H1 (cell line): ENCODE results near the gene SMIM13. TPM values are rescaled to one million over a fixed set of nuclear protein-coding genes. Genes with fewer than 3 reads are reported as not detected.

ENCODE experiments used
- CTCF ChIA-PET: fragments of 300-600 bp; sonication (Branson Sonifier 250); formaldehyde crosslinking; loops from one replicate; lab custom pipeline; 2021; ENCODE audit not compliant: partially characterized antibody; lab: Charles Lee
- POLR2A ChIA-PET: fragments of 300-600 bp; sonication (Branson Sonifier 250); formaldehyde crosslinking; loops from one replicate; lab custom pipeline; 2021; ENCODE audit warnings: inconsistent platforms; ENCODE audit not compliant: partially characterized antibody; lab: Charles Lee
- DNase-seq, 2 experiments: peaks; one replicate each; pipeline versions ENCODE4 v3.0.0 to v3.0.0-alpha.2; 2010 to 2022; ENCODE audit warnings: low spot score in 2 of 2, low read depth in 1 of 2, mixed read lengths in 1 of 2
- FAIRE-seq: peaks from 2 replicates; lab custom pipeline; 2011; peaks lifted over from hg19 to GRCh38; lab: Jason Lieb, UNC
- H2AFZ ChIP-seq: 2 replicates; pipeline ENCODE4 v1.8.1; 2012; ENCODE audit warnings: low read length, inconsistent platforms
- H2AK5ac ChIP-seq: 2 replicates; pipeline ENCODE4 v1.6.1; 2013; ENCODE audit warnings: low read depth, low read length
- H2BK120ac ChIP-seq: replicated peaks from 2 replicates; pipeline ENCODE3; 2013; ENCODE audit warnings: low read depth, low read length, inconsistent platforms
- H2BK12ac ChIP-seq: 2 replicates; pipeline ENCODE4 v1.6.1; 2013; ENCODE audit warnings: low read depth, low read length
- H2BK15ac ChIP-seq: 2 replicates; pipeline ENCODE4 v1.6.1; 2013; ENCODE audit warnings: low read length
- H2BK20ac ChIP-seq: 2 replicates; pipeline ENCODE4 v1.6.1; 2013; ENCODE audit warnings: low read length
- H2BK5ac ChIP-seq: 2 replicates; pipeline ENCODE4 v1.6.1; 2013; ENCODE audit warnings: low read depth, low read length
- H3K14ac ChIP-seq: 2 replicates; pipeline ENCODE4 v1.6.1; 2013; ENCODE audit warnings: inconsistent platforms; ENCODE audit not compliant: insufficient read length
- H3K18ac ChIP-seq: 2 replicates; pipeline ENCODE4 v1.6.1; 2013; ENCODE audit warnings: low read length; ENCODE audit errors: extremely low read depth
- H3K23ac ChIP-seq: 2 replicates; pipeline ENCODE4 v1.6.1; 2013; ENCODE audit warnings: inconsistent platforms; ENCODE audit not compliant: insufficient read length
- H3K23me2 ChIP-seq: 2 replicates; pipeline ENCODE4 v1.6.1; 2013; ENCODE audit warnings: low read depth, low read length
- H3K27ac ChIP-seq: 2 replicates; pipeline ENCODE4 v1.6.1; 2011; ENCODE audit warnings: low read depth, low read length, inconsistent platforms
- H3K27me3 ChIP-seq, 4 experiments: replicated peaks in 1 of 4; 1 replicate in 1 of 4; 2 replicates in 3 of 4; pipeline versions ENCODE4 v1.6.1 to v1.8.1; 2011 to 2013; ENCODE audit warnings: low read length in 3 of 4, mild to moderate bottlenecking in 3 of 4, inconsistent platforms in 2 of 4, mixed read lengths in 2 of 4, moderate library complexity in 1 of 4; ENCODE audit not compliant: control insufficient read depth in 3 of 4, insufficient read depth in 3 of 4; ENCODE audit errors: extremely low read depth in 1 of 4
- H3K36me3 ChIP-seq, 4 experiments: 2 replicates each; pipeline versions ENCODE4 v1.6.1 to v1.8.1; 2011 to 2013; ENCODE audit warnings: mild to moderate bottlenecking in 4 of 4, low read length in 3 of 4, moderate library complexity in 2 of 4, control low read depth in 1 of 4, inconsistent platforms in 1 of 4; ENCODE audit not compliant: insufficient read depth in 4 of 4, control insufficient read depth in 2 of 4
- H3K4ac ChIP-seq: replicated peaks from 2 replicates; pipeline ENCODE3; 2013; ENCODE audit warnings: low read length, low read depth, mixed read lengths, inconsistent platforms; ENCODE audit not compliant: insufficient read length
- H3K4me1 ChIP-seq, 4 experiments: replicated peaks in 1 of 4; 1 replicate in 1 of 4; 2 replicates in 3 of 4; pipeline versions ENCODE4 v1.6.1 to v1.8.1; 2011 to 2013; ENCODE audit warnings: low read length in 3 of 4, inconsistent platforms in 2 of 4, mixed read lengths in 1 of 4; ENCODE audit not compliant: insufficient read depth in 4 of 4, control insufficient read depth in 3 of 4
- H3K4me2 ChIP-seq, 2 experiments: 2 replicates each; pipeline versions ENCODE4 v1.6.1 to v1.8.1; 2011 to 2013; ENCODE audit warnings: low read depth in 2 of 2, low read length in 2 of 2, control low read depth in 1 of 2, inconsistent platforms in 1 of 2, mild to moderate bottlenecking in 1 of 2; ENCODE audit not compliant: insufficient read depth in 1 of 2
- H3K4me3 ChIP-seq, 4 experiments: fragments of 200-600, 300-600 bp in 1 of 4; sonication (generic), shearing (Covaris generic), sonication (Bioruptor Twin) in 1 of 4; 2 replicates each; pipeline versions ENCODE4 v1.5.1 to v1.8.1; 2011 to 2016; ENCODE audit warnings: low read length in 4 of 4, low read depth in 3 of 4, control low read depth in 2 of 4, inconsistent platforms in 2 of 4, mild to moderate bottlenecking in 2 of 4, mixed read lengths in 1 of 4, moderate library complexity in 1 of 4; ENCODE audit not compliant: insufficient read depth in 2 of 4; ENCODE audit errors: extremely low read depth in 1 of 4
- H3K56ac ChIP-seq: replicated peaks from 2 replicates; pipeline ENCODE3; 2013; ENCODE audit warnings: low read depth, mild to moderate bottlenecking, mixed read lengths, low read length, inconsistent platforms; ENCODE audit not compliant: insufficient read length
- H3K79me1 ChIP-seq: 2 replicates; pipeline ENCODE4 v1.6.1; 2013; ENCODE audit warnings: low read depth, low read length, control low read depth
- H3K79me2 ChIP-seq, 2 experiments: 2 replicates each; pipeline versions ENCODE4 v1.6.1 to v1.8.1; 2012 to 2013; ENCODE audit warnings: low read length in 2 of 2, mild to moderate bottlenecking in 2 of 2, inconsistent platforms in 1 of 2; ENCODE audit not compliant: insufficient read depth in 2 of 2, control insufficient read depth in 1 of 2
- H3K9ac ChIP-seq, 4 experiments: replicated peaks in 1 of 4; 1 replicate in 1 of 4; 2 replicates in 3 of 4; pipeline versions ENCODE4 v1.6.1 to v1.8.1; 2011 to 2013; ENCODE audit warnings: low read depth in 3 of 4, low read length in 3 of 4, control low read depth in 2 of 4, mild to moderate bottlenecking in 2 of 4, moderate library complexity in 2 of 4, inconsistent platforms in 1 of 4; ENCODE audit errors: extremely low read depth in 1 of 4
- H3K9me3 ChIP-seq, 2 experiments: 2 replicates each; pipeline versions ENCODE4 v1.6.1 to v1.8.1; 2012 to 2013; ENCODE audit warnings: mild to moderate bottlenecking in 2 of 2, moderate library complexity in 2 of 2, control low read depth in 1 of 2, inconsistent platforms in 1 of 2, low read depth in 1 of 2, low read length in 1 of 2, mixed read lengths in 1 of 2; ENCODE audit not compliant: insufficient read depth in 2 of 2
- H4K20me1 ChIP-seq, 2 experiments: replicated peaks in 1 of 2; 2 replicates each; pipeline versions ENCODE3 to v1.8.1; 2011 to 2013; ENCODE audit warnings: inconsistent platforms in 2 of 2, low read length in 2 of 2, mild to moderate bottlenecking in 1 of 2; ENCODE audit not compliant: insufficient read depth in 2 of 2, control insufficient read depth in 1 of 2
- H4K5ac ChIP-seq: 2 replicates; pipeline ENCODE4 v1.6.1; 2013; ENCODE audit warnings: low read length, low read depth, mixed read lengths, inconsistent platforms; ENCODE audit not compliant: insufficient read length
- H4K8ac ChIP-seq: 2 replicates; pipeline ENCODE4 v1.8.0; 2013; ENCODE audit warnings: mild to moderate bottlenecking, moderate library complexity, low read length, inconsistent platforms; ENCODE audit not compliant: insufficient read depth; ENCODE audit errors: extremely low read depth
- H4K91ac ChIP-seq: replicated peaks from 2 replicates; pipeline ENCODE3; 2013; ENCODE audit warnings: low read length, mixed read lengths, inconsistent platforms; ENCODE audit not compliant: insufficient read length
- CEBPB ChIP-seq: IDR thresholded peaks from 2 replicates; pipeline ENCODE4 v1.6.1; 2012; ENCODE audit warnings: low read depth, low read length
- MAFK ChIP-seq: IDR thresholded peaks from 2 replicates; pipeline ENCODE4 v1.6.1; 2012; ENCODE audit warnings: low read depth, mild to moderate bottlenecking, improper control_type of control experiment, low read length
- MAX ChIP-seq: IDR thresholded peaks from 2 replicates; pipeline ENCODE4 v1.6.1; 2012; ENCODE audit warnings: inconsistent platforms
- PHF8 ChIP-seq: fragments of 200-600 bp; sonication (generic); conservative IDR thresholded peaks from 2 replicates; pipeline ENCODE4 v1.7.1; 2012; ENCODE audit warnings: low read depth, mild to moderate bottlenecking, inconsistent platforms, low read length, moderate library complexity
- SIRT6 ChIP-seq: IDR thresholded peaks from one replicate; pipeline ENCODE4 v1.7.1; 2012; ENCODE audit warnings: low read length, inconsistent platforms
- WGBS, 2 experiments: shearing (Covaris generic) in 1 of 2; methylation state at CpG; one replicate each; pipeline versions ENCODE4 v1.1.6 to v1.1.7; 2013 to 2015; ENCODE audit warnings: low lambda C conversion rate in 2 of 2, mixed read lengths in 2 of 2, inconsistent platforms in 1 of 2, low coverage in 1 of 2, missing lambda C conversion rate in 1 of 2; ENCODE audit not compliant: insufficient replicate concordance in 2 of 2, insufficient coverage in 1 of 2, insufficient read length in 1 of 2; ENCODE audit errors: extremely low coverage in 1 of 2, missing lambda C conversion rate in 1 of 2; 5-methylcytosine and 5-hydroxymethylcytosine counted together
- polyA plus RNA-seq, 7 experiments: library from polyadenylated mRNA; depleted of rRNA in 3 of 7; stranded (reverse) in 5 of 7; unstranded in 2 of 7; fragments of >200 nt in 5 of 7; fragments of 200-250 nt in 2 of 7; gene quantifications; 1 replicate in 5 of 7; 2 replicates in 1 of 7; 4 replicates in 1 of 7; pipeline versions ENCODE4 v1.2.1 to v1.2.3, GENCODE V29; 2011 to 2013; ENCODE audit warnings: missing spikeins in 2 of 7, mixed read lengths in 2 of 7
- total RNA-seq: library from RNA; stranded (reverse); fragmentation: NEBNext Ultra II Directional; extraction: Animal tissue kit (Norgen Biotek cat#: 25700); gene quantifications from 2 replicates; pipeline ENCODE4 v1.2.1, GENCODE V29; 2021

SMIM13 gene
- total and polyA plus RNA-seq, 2 of the 8 experiments (the other 6 are each of a cell fraction or from before 2014, with no cell fraction given), result 1.7 to 10.6 TPM

- H3K27me3 ChIP-seq, result no peaks in the 10 kb centered on the region
- H3K56ac ChIP-seq, result no peak overlapping the region
- H3K79me2 ChIP-seq, result no peaks in the 10 kb centered on the region
- no peak overlapping the region for H3K4me3 ChIP-seq
- no peak overlapping the region for H2AK5ac ChIP-seq
- H3K9ac ChIP-seq, result no peak overlapping the region
- H3K4ac ChIP-seq, result no peak overlapping the region
- no peak for DNase-seq
- no peaks in the 10 kb centered on the region for H3K4me1 ChIP-seq
- no peak for FAIRE-seq
- no peak overlapping the region for H4K5ac ChIP-seq
- no peak overlapping the region for H3K27ac ChIP-seq
- H3K14ac ChIP-seq, result no peak overlapping the region
- no peak overlapping the region for H2BK12ac ChIP-seq
- H3K36me3 ChIP-seq, result no peaks in the 10 kb centered on the region
- H3K79me1 ChIP-seq, result no peaks in the 10 kb centered on the region
- POLR2A ChIA-PET, result interaction anchor here (0.6 kb wide), 1 partner anchor 817 kb away, joined by 5 read pairs; no protein-coding TSS in a partner anchor
- no peak overlapping the region for H3K4me2 ChIP-seq
- 85% methylated on average over 2 of the region's 2 CpGs; no CpG with 5 or more reads in 1 of the 2 experiments for WGBS, 2 experiments
- no peaks in the 10 kb centered on the region for H3K9me3 ChIP-seq
- H3K23me2 ChIP-seq, result no peaks in the 10 kb centered on the region
- no peak overlapping the region for H3K18ac ChIP-seq
- CTCF ChIA-PET, result interaction anchor here (1.0 to 2.9 kb wide), 5 partner anchors 17 to 108 kb away, joined by 3 to 9 read pairs (median 4); partner anchors contain the start of gene ELOVL2
- H2BK5ac ChIP-seq, result no peak overlapping the region
- no peaks in the 10 kb centered on the region for H4K20me1 ChIP-seq
- no peak overlapping the region for H3K23ac ChIP-seq
- H2BK15ac ChIP-seq, result no peak overlapping the region
- no peak overlapping the region for H4K8ac ChIP-seq
- H2AFZ ChIP-seq, result no peak overlapping the region
- TF ChIP-seq SIRT6, result no peak
- no peak for TF ChIP-seq PHF8
- TF ChIP-seq MAFK, result no peak
- TF ChIP-seq CEBPB, result no peak
- no peak for TF ChIP-seq MAX
- H2BK120ac ChIP-seq, result no peak overlapping the region
- H4K91ac ChIP-seq, result no peak overlapping the region
- H2BK20ac ChIP-seq, result no peak overlapping the region
Observed at GRCh38 chr6:11062715-11063114, 30.9 kb upstream of the SMIM13 start.
